Body of pancreas (tissue), 4 donors: ENCODE measurements around the gene KLK10. TPM values are rescaled to one million over a fixed set of nuclear protein-coding genes. Genes with fewer than 3 reads are reported as not detected.

ENCODE experiments used
- ATAC-seq: fragments of 150-250 bp; one replicate; pipeline ENCODE4 v1.9.1; 2016
- DNase-seq, 4 donors: peaks; one replicate each; pipeline ENCODE4 v3.0.0-alpha.2; 2019
- H3K27ac ChIP-seq, 4 donors: fragments of 200-600 bp; sonication (generic); 1 replicate in 3 of 4; 2 replicates in 1 of 4; pipeline versions ENCODE4 v1.5.1 to v1.6.1; 2016 to 2019; ENCODE audit warnings: mild to moderate bottlenecking in 1 of 4, mixed read lengths in 1 of 4, moderate library complexity in 1 of 4
- H3K27me3 ChIP-seq, 2 donors: fragments of 200-600 bp; sonication (generic); one replicate each; pipeline ENCODE4 v1.6.0; 2016; ENCODE audit warnings: mild to moderate bottlenecking in 1 of 2
- H3K36me3 ChIP-seq, 2 donors: fragments of 200-600 bp; sonication (generic); replicated peaks in 1 of 2; 2 replicates each; pipeline ENCODE4 v1.5.1; 2016; ENCODE audit warnings: low read depth in 2 of 2; ENCODE audit not compliant: insufficient read depth in 1 of 2
- H3K4me1 ChIP-seq: fragments of 200-600 bp; sonication (generic); one replicate; pipeline ENCODE4 v1.6.0; 2016
- H3K4me3 ChIP-seq, 2 donors: fragments of 200-600 bp; sonication (generic); 1 replicate in 1 of 2; 2 replicates in 1 of 2; pipeline ENCODE4 v1.5.1; 2016 to 2019
- H3K9me3 ChIP-seq, 3 donors: fragments of 200-600 bp; sonication (generic); 1 replicate in 2 of 3; 2 replicates in 1 of 3; pipeline ENCODE4 v1.5.1; 2016
- CTCF ChIP-seq, 7 experiments: fragments of 450-650 bp in 4 of 7; fragments of 200-600 bp in 3 of 7; sonication (generic) in 3 of 7; IDR thresholded peaks; one replicate each; pipeline ENCODE4 v1.5.1; 2016 to 2019; ENCODE audit warnings: antibody characterized with exemption in 7 of 7
- POLR2A ChIP-seq, 3 donors: fragments of 450-650 bp; IDR thresholded peaks; one replicate each; pipeline ENCODE4 v1.6.1; 2016; ENCODE audit warnings: antibody characterized with exemption in 3 of 3, mild to moderate bottlenecking in 2 of 3
- WGBS, 2 donors: methylation state at CpG; one replicate each; pipeline ENCODE4 v1.1.5; 2017; 5-methylcytosine and 5-hydroxymethylcytosine counted together
- intact Hi-C: fragments of 100-400 bp; cut with DNase I; formaldehyde crosslinking; loops from one replicate; pipeline ENCODE4 v1.15.1; 2023
- total RNA-seq, 2 donors: library from RNA; depleted of rRNA; stranded (reverse); fragments of >200 nt; gene quantifications; one replicate each; pipeline ENCODE4 v1.1.0, GENCODE V29; 2016

KLK10 gene
- total RNA-seq, 2 donors from 2014 or later = not detected

- 33 to 40% methylated on average over 11 of the region's 11 CpGs for WGBS, 2 donors
- no peak within 1 kb of the TSS for H3K4me3 ChIP-seq
- no peak for TF ChIP-seq POLR2A (IDR thresholded peaks at IDR 0.05)
- no peak for TF ChIP-seq CTCF (IDR thresholded peaks at IDR 0.05)
Measured at GRCh38 chr19:51034704-51035103, 15.2 kb upstream of the KLK10 start, which contains the start of gene KLK12. Gene KLK12 (minus strand): TSS chr19:51035002. CDS start chr19:51034621, 381 bp downstream.

DNA sequence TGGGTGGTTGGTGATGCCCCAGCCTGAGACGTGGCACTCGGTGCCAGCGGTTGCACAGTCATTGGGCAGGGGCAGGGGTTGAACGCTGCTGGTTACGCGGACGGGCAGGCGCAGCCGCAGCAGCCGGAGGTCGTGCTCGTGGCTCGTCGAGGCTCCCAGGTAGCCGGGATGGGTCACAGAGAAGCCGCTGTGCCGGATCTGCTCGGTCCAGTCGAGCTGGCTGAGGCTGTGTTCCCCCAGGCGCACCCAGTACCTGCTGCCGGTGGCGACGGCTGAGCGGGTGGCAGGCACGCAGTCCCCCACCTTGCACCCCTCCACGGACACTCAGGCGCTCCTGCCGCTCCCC, 12.3 kb upstream of the KLK10 start:
- DNase-seq (no peak), ATAC-seq (no peak)
- peaks cover 6% of the 10 kb centered on the region for H3K4me1 ChIP-seq
- H3K27ac ChIP-seq = no peak overlapping the region
- intact Hi-C loops = no loop called here
- no peak overlapping the region for H3K4me3 ChIP-seq
- 91 to 93% methylated on average over 18 to 24 of the region's 28 CpGs for WGBS, 2 donors
- no peaks in the 10 kb centered on the region for H3K27me3 ChIP-seq
- no peaks in the 10 kb centered on the region for H3K9me3 ChIP-seq
- no peak for TF ChIP-seq CTCF (IDR thresholded peaks at IDR 0.05)
- TF ChIP-seq POLR2A (IDR thresholded peaks at IDR 0.05) = no peak
- no peaks in the 10 kb centered on the region for H3K36me3 ChIP-seq

More at GRCh38 chr19:51034704-51035103, 15.2 kb upstream of the KLK10 start, which contains the start of gene KLK12:
- no peaks in the 10 kb centered on the region for H3K4me1 ChIP-seq
- H3K9me3 ChIP-seq = no peaks in the 10 kb centered on the region
- ATAC-seq = no peak
- no peak within 1 kb of the TSS for H3K27ac ChIP-seq
- peak in 1 of 4 donors; percentile 36 for DNase-seq
- intact Hi-C loops = no loop called here
- no peaks in the 10 kb centered on the region for H3K36me3 ChIP-seq
- no peaks in the 10 kb centered on the region for H3K27me3 ChIP-seq

- no peaks in the 10 kb centered on the region for H3K27me3 ChIP-seq
- H3K27ac ChIP-seq = no peak overlapping the region
- intact Hi-C loops = no loop called here
- TF ChIP-seq CTCF (IDR thresholded peaks at IDR 0.05) (no peak), POLR2A (IDR thresholded peaks at IDR 0.05) (no peak)
- no peaks in the 10 kb centered on the region for H3K9me3 ChIP-seq
- DNase-seq (no peak), ATAC-seq (no peak)
- 75 to 80% methylated on average over 7 of the region's 7 CpGs for WGBS, 2 donors
- no peaks in the 10 kb centered on the region for H3K36me3 ChIP-seq
- H3K4me1 ChIP-seq = peaks cover 11% of the 10 kb centered on the region
- no peak overlapping the region for H3K4me3 ChIP-seq
Measured at GRCh38 chr19:51031220-51031879, 11.8 kb upstream of the KLK10 start.

- 63 to 89% methylated on average over 10 to 13 of the region's 13 CpGs for WGBS, 2 donors
- Histone ChIP-seq H3K9me3 (no peaks in the 10 kb centered on the region), H3K4me3 (no peak overlapping the region), H3K4me1 (peaks cover 18% of the 10 kb centered on the region), H3K36me3 (no peaks in the 10 kb centered on the region), H3K27me3 (no peaks in the 10 kb centered on the region), H3K27ac (no peak overlapping the region)
- TF ChIP-seq POLR2A (IDR thresholded peaks at IDR 0.05) (no peak), CTCF (IDR thresholded peaks at IDR 0.05) (no peak)
- DNase-seq (no peak), ATAC-seq (no peak)
- intact Hi-C loops = no loop called here
Measured at GRCh38 chr19:51030631-51031030, 11.1 kb upstream of the KLK10 start.

GRCh38 chr19:51029718-51030117, 10.2 kb upstream of the KLK10 start:
- intact Hi-C loops = no loop called here
- 67 to 75% methylated on average over 2 of the region's 2 CpGs for WGBS, 2 donors
- no peak overlapping the region for H3K27ac ChIP-seq
- H3K36me3 ChIP-seq = no peaks in the 10 kb centered on the region
- no peaks in the 10 kb centered on the region for H3K27me3 ChIP-seq
- H3K4me1 ChIP-seq = peaks cover 27% of the 10 kb centered on the region
- DNase-seq (no peak), ATAC-seq (no peak)
- no peak for TF ChIP-seq POLR2A (IDR thresholded peaks at IDR 0.05)
- TF ChIP-seq CTCF (IDR thresholded peaks at IDR 0.05) = no peak
- no peak overlapping the region for H3K4me3 ChIP-seq
- H3K9me3 ChIP-seq = no peaks in the 10 kb centered on the region
